HG03280 (cell line): ENCODE data around the gene GTF3C6.
"Not testable (repeated sequence)": the region's sequence is repeated elsewhere in the genome, so short reads cannot be mapped to it uniquely, and the experiment has no call there.

Experiments used
- ATAC-seq: cut with Tn5 transposase; IDR thresholded peaks from one replicate; pipeline ENCODE4 v1.9.1; 2021; ENCODE audit warnings: mild to moderate bottlenecking, moderate library complexity; ENCODE audit not compliant: unreplicated experiment

Gene GTF3C6

GRCh38 chr6:110976575-110976974, 18.1 kb downstream of the GTF3C6 start:
- no peak for ATAC-seq

GRCh38 chr6:110979565-110980101, 21.1 kb downstream of the GTF3C6 start:
- ATAC-seq = no peak

GRCh38 chr6:110980227-110980626, 21.7 kb downstream of the GTF3C6 start:
- ATAC-seq = no peak

GRCh38 chr6:110980648-110981047, 22.1 kb downstream of the GTF3C6 start:
- no peak for ATAC-seq

- no peak for ATAC-seq
These were observed 22.7 kb downstream of the GTF3C6 start for GRCh38 chr6:110981202-110981600.

GRCh38 chr6:110990840-110991576, 32.5 kb downstream of the GTF3C6 start:
- ATAC-seq = no peak

- ATAC-seq = no peak
These were observed 38.2 kb downstream of the GTF3C6 start for GRCh38 chr6:110996691-110997090.

- ATAC-seq = no peak
These were observed 41.2 kb downstream of the GTF3C6 start for GRCh38 chr6:110999634-111000270.

GRCh38 chr6:111002350-111002749, 43.8 kb downstream of the GTF3C6 start:
- no peak for ATAC-seq

- ATAC-seq = no peak
These were observed 53.0 kb downstream of the GTF3C6 start for GRCh38 chr6:111011360-111012142.

- no peak for ATAC-seq
These were observed 53.6 kb downstream of the GTF3C6 start for GRCh38 chr6:111012143-111012452.

GRCh38 chr6:111012520-111012919, 54.0 kb downstream of the GTF3C6 start:
- not testable (repeated sequence) for ATAC-seq

GRCh38 chr6:111013144-111013915, 54.8 kb downstream of the GTF3C6 start:
- no peak for ATAC-seq

GRCh38 chr6:111015389-111016124, 57.1 kb downstream of the GTF3C6 start:
- ATAC-seq = no peak

GRCh38 chr6:111017241-111017640, 58.7 kb downstream of the GTF3C6 start:
- not testable (repeated sequence) for ATAC-seq
